GM19025 (cell line): Measurements from ENCODE around the gene PDE1C.

Experiments used
- ATAC-seq: cut with Tn5 transposase; IDR thresholded peaks from one replicate; pipeline ENCODE4 v1.9.1; 2021; ENCODE audit warnings: mild to moderate bottlenecking, low read depth, moderate library complexity; ENCODE audit not compliant: unreplicated experiment

PDE1C gene

GRCh38 chr7:31791881-31792280, 278.3 kb downstream of the PDE1C start:
- ATAC-seq = no peak

- ATAC-seq = no peak
Measured at GRCh38 chr7:31788883-31789680, 281.1 kb downstream of the PDE1C start.

- ATAC-seq = peak; percentile 66
Measured at GRCh38 chr7:31788445-31788844, 281.8 kb downstream of the PDE1C start.

GRCh38 chr7:31786326-31786725, 283.9 kb downstream of the PDE1C start:
- ATAC-seq = no peak

GRCh38 chr7:31785101-31785500, 285.1 kb downstream of the PDE1C start:
- no peak for ATAC-seq

- ATAC-seq = no peak
Measured at GRCh38 chr7:31783221-31783620, 287.0 kb downstream of the PDE1C start.

GRCh38 chr7:31782411-31782991, 287.7 kb downstream of the PDE1C start:
- ATAC-seq = peak; percentile 86

GRCh38 chr7:31778296-31778695, 291.9 kb downstream of the PDE1C start:
- ATAC-seq = no peak

- ATAC-seq = no peak
Measured at GRCh38 chr7:31776616-31777015, 293.6 kb downstream of the PDE1C start.

GRCh38 chr7:31775556-31775955, 294.7 kb downstream of the PDE1C start:
- ATAC-seq = no peak

GRCh38 chr7:31772211-31772610, 298.0 kb downstream of the PDE1C start:
- no peak for ATAC-seq

GRCh38 chr7:31767686-31768358, 302.4 kb downstream of the PDE1C start:
- ATAC-seq = no peak

- ATAC-seq = no peak
Measured at GRCh38 chr7:31764462-31764861, 305.7 kb downstream of the PDE1C start.

GRCh38 chr7:31763548-31763947, 306.7 kb downstream of the PDE1C start:
- no peak for ATAC-seq

- ATAC-seq = no peak
Measured at GRCh38 chr7:31761646-31762045, 308.6 kb downstream of the PDE1C start.

GRCh38 chr7:31758755-31759154, 311.5 kb downstream of the PDE1C start:
- ATAC-seq = no peak

- ATAC-seq = no peak
Measured at GRCh38 chr7:31751726-31752125, 318.5 kb downstream of the PDE1C start.

GRCh38 chr7:31748084-31748483, 322.1 kb downstream of the PDE1C start:
- no peak for ATAC-seq

GRCh38 chr7:31747553-31747952, 322.7 kb downstream of the PDE1C start:
- ATAC-seq = no peak

GRCh38 chr7:31744294-31744874, 325.8 kb downstream of the PDE1C start:
- peak; percentile 73 for ATAC-seq

- ATAC-seq = no peak
Measured at GRCh38 chr7:31741852-31742251, 328.4 kb downstream of the PDE1C start.
